Keratinocyte (primary cell): ENCODE measurements around the gene ORMDL3. TPM values are rescaled to one million over a fixed set of nuclear protein-coding genes. Genes with fewer than 3 reads are reported as not detected.
"Not testable (repeated sequence)": the region's sequence is repeated elsewhere in the genome, so short reads cannot be mapped to it uniquely, and the experiment has no call there.

ENCODE experiments used
- DNase-seq: peaks from one replicate; pipeline ENCODE4 v3.0.0-alpha.2; 2011; ENCODE audit warnings: low read depth, missing footprints, low spot score
- FAIRE-seq: peaks from 2 replicates; lab custom pipeline; 2011; peaks lifted over from hg19 to GRCh38; lab: Jason Lieb, UNC
- H2AFZ ChIP-seq: 2 replicates; pipeline ENCODE4 v1.6.0; 2012; ENCODE audit warnings: low read length, control low read depth, inconsistent platforms; ENCODE audit not compliant: control insufficient read depth
- H3K27ac ChIP-seq: 2 replicates; pipeline ENCODE4 v1.5.1; 2011; ENCODE audit warnings: low read length; ENCODE audit not compliant: control insufficient read depth, insufficient read depth
- H3K27me3 ChIP-seq: 3 replicates; pipeline ENCODE4 v1.6.0; 2011; ENCODE audit warnings: low read length; ENCODE audit not compliant: control insufficient read depth, insufficient read depth; ENCODE audit errors: extremely low read depth
- H3K36me3 ChIP-seq, 2 experiments: 2 replicates in 1 of 2; 3 replicates in 1 of 2; pipeline ENCODE4 v1.5.1; 2011; ENCODE audit warnings: low read length in 2 of 2, mild to moderate bottlenecking in 1 of 2; ENCODE audit not compliant: control insufficient read depth in 2 of 2, insufficient read depth in 2 of 2; ENCODE audit errors: extremely low read depth in 1 of 2
- H3K4me1 ChIP-seq: 3 replicates; pipeline ENCODE4 v1.5.1; 2011; ENCODE audit warnings: low read length; ENCODE audit not compliant: control insufficient read depth, insufficient read depth; ENCODE audit errors: extremely low read depth
- H3K4me2 ChIP-seq: 3 replicates; pipeline ENCODE4 v1.6.0; 2011; ENCODE audit warnings: low read depth, low read length; ENCODE audit not compliant: control insufficient read depth, insufficient read depth; ENCODE audit errors: extremely low read depth
- H3K4me3 ChIP-seq, 3 experiments: fragments of 200-600 bp in 1 of 3; sonication (generic) in 1 of 3; 2 replicates in 2 of 3; 3 replicates in 1 of 3; pipeline ENCODE4 v1.5.1; 2011 to 2016; ENCODE audit warnings: low read length in 3 of 3, mild to moderate bottlenecking in 3 of 3, control low read depth in 2 of 3, inconsistent platforms in 1 of 3, low read depth in 1 of 3, mixed read lengths in 1 of 3, mixed run types in 1 of 3, moderate library complexity in 1 of 3; ENCODE audit not compliant: control insufficient read depth in 2 of 3, insufficient read depth in 2 of 3; ENCODE audit errors: extremely low read depth in 1 of 3
- H3K79me2 ChIP-seq: 2 replicates; pipeline ENCODE4 v1.6.0; 2012; ENCODE audit warnings: low read length; ENCODE audit not compliant: control insufficient read depth, insufficient read depth
- H3K9ac ChIP-seq: 3 replicates; pipeline ENCODE4 v1.6.0; 2011; ENCODE audit warnings: low read length; ENCODE audit not compliant: control insufficient read depth, insufficient read depth; ENCODE audit errors: extremely low read depth
- H3K9me1 ChIP-seq: 3 replicates; pipeline ENCODE4 v1.6.0; 2011; ENCODE audit warnings: low read length; ENCODE audit not compliant: control insufficient read depth, insufficient read depth; ENCODE audit errors: extremely low read depth
- H3K9me3 ChIP-seq: 2 replicates; pipeline ENCODE4 v1.5.1; 2012; ENCODE audit warnings: low read depth, low read length; ENCODE audit not compliant: control insufficient read depth
- H4K20me1 ChIP-seq: 3 replicates; pipeline ENCODE4 v1.6.0; 2011; ENCODE audit warnings: low read length; ENCODE audit not compliant: control insufficient read depth, insufficient read depth; ENCODE audit errors: extremely low read depth
- CTCF ChIP-seq, 3 experiments: IDR thresholded peaks in 1 of 3; conservative IDR thresholded peaks in 1 of 3; optimal IDR thresholded peaks in 1 of 3; 2 replicates in 2 of 3; 3 replicates in 1 of 3; pipeline versions ENCODE3 to v1.5.1; 2011; ENCODE audit warnings: low read length in 3 of 3, mild to moderate bottlenecking in 3 of 3, moderate library complexity in 2 of 3, control low read depth in 1 of 3, inconsistent platforms in 1 of 3; ENCODE audit not compliant: insufficient read depth in 2 of 3; ENCODE audit errors: extremely low read depth in 1 of 3
- EZH2 ChIP-seq: IDR thresholded peaks from one replicate; pipeline ENCODE4 v1.6.1; 2012; ENCODE audit warnings: inconsistent platforms, mild to moderate bottlenecking, low read length, moderate library complexity
- dilution Hi-C: fragments of 300-500 bp; cut with MboI; formaldehyde crosslinking; loops from one replicate; pipeline ENCODE4 v1.7.0; 2020; ENCODE audit warnings: low sequenced_read_pairs; ENCODE audit not compliant: extremely low pct_ligation_motif_present
- polyA plus RNA-seq, 5 experiments: library from polyadenylated mRNA; depleted of rRNA in 3 of 5; stranded (reverse) in 3 of 5; stranded (forward) in 1 of 5; unstranded in 1 of 5; fragments of >200 nt; gene quantifications; 1 replicate in 1 of 5; 2 replicates in 3 of 5; 3 replicates in 1 of 5; pipeline versions ENCODE4 v1.2.1 to v1.2.3, GENCODE V29; 2011 to 2012; ENCODE audit warnings: missing spikeins in 2 of 5, low read depth in 1 of 5, low replicate concordance in 1 of 5

ORMDL3 gene
- polyA plus RNA-seq, 1 donor (not counting 4 experiments of a cell fraction or from before 2014, with no cell fraction given) = 36.3 TPM

GRCh38 chr17:39889200-39889599 lies 38.2 kb downstream of the ORMDL3 start:
- Histone ChIP-seq H3K36me3 (no peaks in the 10 kb centered on the region), H2AFZ (no peak overlapping the region), H3K4me1 (no peaks in the 10 kb centered on the region), H3K4me2 (no peak overlapping the region), H3K9me3 (no peaks in the 10 kb centered on the region), H4K20me1 (no peaks in the 10 kb centered on the region), H3K9ac (no peak overlapping the region), H3K27ac (no peak overlapping the region), H3K27me3 (peaks cover 6% of the 10 kb centered on the region), H3K4me3 (no peak overlapping the region), H3K9me1 (no peaks in the 10 kb centered on the region), H3K79me2 (no peaks in the 10 kb centered on the region)
- dilution Hi-C loops = no loop called here
- no peak for FAIRE-seq
- no peak for TF ChIP-seq CTCF (optimal IDR thresholded peaks at IDR 0.05 in 1 of 3, IDR thresholded peaks at IDR 0.05 in 1 of 3, conservative IDR thresholded peaks at IDR 0.05 in 1 of 3; ENCODE audit: extremely low read depth in 1 of 3, insufficient read depth in 2 of 3, low read length in 3 of 3)
- TF ChIP-seq EZH2 = no peak
- no peak for DNase-seq

GRCh38 chr17:39887078-39887477 lies 40.3 kb downstream of the ORMDL3 start:
- no peak overlapping the region for H3K9ac ChIP-seq
- FAIRE-seq = no peak
- dilution Hi-C loops = no loop called here
- H3K9me3 ChIP-seq = no peaks in the 10 kb centered on the region
- no peak overlapping the region for H3K27ac ChIP-seq
- H3K4me3 ChIP-seq = no peak overlapping the region
- no peak for DNase-seq
- no peak overlapping the region for H3K4me2 ChIP-seq
- H3K4me1 ChIP-seq = no peaks in the 10 kb centered on the region
- H4K20me1 ChIP-seq = no peaks in the 10 kb centered on the region
- no peaks in the 10 kb centered on the region for H3K79me2 ChIP-seq
- H3K27me3 ChIP-seq = peaks cover 6% of the 10 kb centered on the region
- H3K36me3 ChIP-seq = no peaks in the 10 kb centered on the region
- H3K9me1 ChIP-seq = no peaks in the 10 kb centered on the region
- H2AFZ ChIP-seq = no peak overlapping the region
- TF ChIP-seq EZH2 = no peak

- H3K4me3 ChIP-seq, H3K4me2 ChIP-seq, H3K4me1 ChIP-seq, H2AFZ ChIP-seq, FAIRE-seq, H3K27me3 ChIP-seq, H4K20me1 ChIP-seq, H3K9me3 ChIP-seq, DNase-seq, H3K27ac ChIP-seq, H3K79me2 ChIP-seq, H3K9ac ChIP-seq, H3K36me3 ChIP-seq, H3K9me1 ChIP-seq, dilution Hi-C loops: not testable (repeated sequence)
These were observed 41.3 kb downstream of the ORMDL3 start for GRCh38 chr17:39886102-39886501.
